ENCODE measurements around the gene HS3ST6.

- TF ChIP-seq FOXJ3 (CRISPR knock-in tag; IDR thresholded peaks at IDR 0.05; ENCODE audit: borderline replicate concordance) (no peak), CREB1 (CRISPR knock-in tag; IDR thresholded peaks at IDR 0.05) (no peak)
- TF ChIP-seq, protein P1, sequence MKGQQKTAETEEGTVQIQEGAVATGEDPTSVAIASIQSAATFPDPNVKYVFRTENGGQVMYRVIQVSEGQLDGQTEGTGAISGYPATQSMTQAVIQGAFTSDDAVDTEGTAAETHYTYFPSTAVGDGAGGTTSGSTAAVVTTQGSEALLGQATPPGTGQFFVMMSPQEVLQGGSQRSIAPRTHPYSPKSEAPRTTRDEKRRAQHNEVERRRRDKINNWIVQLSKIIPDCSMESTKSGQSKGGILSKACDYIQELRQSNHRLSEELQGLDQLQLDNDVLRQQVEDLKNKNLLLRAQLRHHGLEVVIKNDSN (CRISPR knock-in tag; IDR thresholded peaks at IDR 0.05): no peak
Measured at GRCh38 chr16:1920727-1921171, 2.5 kb upstream of the HS3ST6 start.

Data from WTC11 (cell line).